ENCODE data around the gene CAMTA1. TPM values are rescaled to one million over a fixed set of nuclear protein-coding genes. Genes with fewer than 3 reads are reported as not detected.
"Not testable (repeated sequence)": the region's sequence is repeated elsewhere in the genome, so short reads cannot be mapped to it uniquely, and the experiment has no call there.

CAMTA1 gene
- total RNA-seq, 1 donor from 2014 or later: 99.0 TPM

DNA sequence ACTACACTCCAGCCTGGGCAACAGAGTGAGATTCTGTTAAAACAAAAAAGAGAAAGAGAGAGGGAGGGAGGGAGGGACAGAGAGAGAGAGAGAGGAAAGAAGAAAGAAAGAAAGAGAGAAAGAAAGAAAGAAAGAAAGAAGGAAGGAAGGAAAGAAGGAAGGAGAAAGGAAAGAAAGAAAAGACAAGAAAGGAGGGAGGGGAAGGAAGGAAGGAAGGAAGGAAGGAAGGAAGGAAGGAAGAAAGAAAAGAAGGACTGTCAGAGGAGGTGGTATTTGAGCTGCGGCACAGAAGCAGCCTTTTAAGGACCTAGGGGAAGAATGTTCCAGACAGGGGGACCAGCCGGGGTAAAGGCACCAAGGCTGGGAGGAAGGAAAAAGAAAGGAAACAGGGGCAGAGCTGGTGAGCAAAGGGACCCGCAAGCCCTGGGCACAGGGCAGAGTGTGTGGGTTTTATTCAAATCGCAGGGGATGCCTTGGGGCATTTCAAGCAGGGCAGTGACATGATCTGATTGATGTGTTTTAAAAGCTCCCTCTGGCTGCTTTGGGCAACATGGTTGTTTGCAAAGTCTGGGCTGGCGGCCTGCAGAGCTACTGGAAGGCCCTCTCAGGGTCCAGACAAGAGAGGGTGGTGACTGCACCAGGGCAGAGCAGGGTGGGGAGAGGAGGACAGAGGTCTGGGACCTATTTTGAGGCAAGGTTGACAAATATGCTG lies 808.9 kb downstream of the CAMTA1 start:
- Mint-ChIP-seq H3K27me3 (peaks cover 10% of the 10 kb centered on the region), H3K4me3 (ENCODE audit: low read depth) (no peak overlapping the region), H3K9me3 (ENCODE audit: low read depth) (peaks cover under 1% of the 10 kb centered on the region), H3K36me3 (ENCODE audit: insufficient read depth) (no peaks in the 10 kb centered on the region), H3K4me1 (ENCODE audit: low read depth) (peaks cover 7% of the 10 kb centered on the region), H3K27ac (no peak overlapping the region)
- TF ChIP-seq, protein P1, sequence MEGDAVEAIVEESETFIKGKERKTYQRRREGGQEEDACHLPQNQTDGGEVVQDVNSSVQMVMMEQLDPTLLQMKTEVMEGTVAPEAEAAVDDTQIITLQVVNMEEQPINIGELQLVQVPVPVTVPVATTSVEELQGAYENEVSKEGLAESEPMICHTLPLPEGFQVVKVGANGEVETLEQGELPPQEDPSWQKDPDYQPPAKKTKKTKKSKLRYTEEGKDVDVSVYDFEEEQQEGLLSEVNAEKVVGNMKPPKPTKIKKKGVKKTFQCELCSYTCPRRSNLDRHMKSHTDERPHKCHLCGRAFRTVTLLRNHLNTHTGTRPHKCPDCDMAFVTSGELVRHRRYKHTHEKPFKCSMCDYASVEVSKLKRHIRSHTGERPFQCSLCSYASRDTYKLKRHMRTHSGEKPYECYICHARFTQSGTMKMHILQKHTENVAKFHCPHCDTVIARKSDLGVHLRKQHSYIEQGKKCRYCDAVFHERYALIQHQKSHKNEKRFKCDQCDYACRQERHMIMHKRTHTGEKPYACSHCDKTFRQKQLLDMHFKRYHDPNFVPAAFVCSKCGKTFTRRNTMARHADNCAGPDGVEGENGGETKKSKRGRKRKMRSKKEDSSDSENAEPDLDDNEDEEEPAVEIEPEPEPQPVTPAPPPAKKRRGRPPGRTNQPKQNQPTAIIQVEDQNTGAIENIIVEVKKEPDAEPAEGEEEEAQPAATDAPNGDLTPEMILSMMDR (IDR thresholded peaks at IDR 0.05; ENCODE audit: unreplicated experiment): no peak
- DNase-seq (ENCODE audit: low spot score, unreplicated experiment): no peak

DNA sequence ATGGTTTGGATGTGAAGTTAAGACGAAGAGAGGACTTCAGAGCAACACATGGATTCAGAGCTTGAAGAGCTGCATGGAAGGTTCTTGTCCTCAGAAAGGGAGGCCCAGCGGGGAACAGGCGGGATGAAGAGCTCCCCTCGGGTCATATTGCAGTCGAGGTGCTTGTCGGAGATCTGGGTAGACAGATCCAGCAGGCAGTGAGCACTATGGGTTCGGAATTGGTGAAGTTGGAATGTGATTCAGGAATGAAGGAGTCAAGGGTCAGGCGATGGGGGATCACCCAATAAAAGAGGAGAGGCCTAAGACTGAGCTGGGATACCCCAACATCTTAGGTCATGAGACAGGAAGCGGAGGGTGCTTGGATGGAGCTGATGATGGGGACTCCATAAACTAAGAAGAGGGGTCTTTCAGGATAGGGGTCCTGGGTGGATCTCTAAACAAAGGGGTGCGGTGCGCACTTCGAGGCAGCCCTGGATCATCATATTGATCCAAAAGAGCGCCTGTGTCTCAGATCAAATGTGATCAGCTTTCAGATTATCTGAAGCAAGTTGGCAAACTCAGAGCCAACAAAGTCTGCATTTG lies 809.6 kb downstream of the CAMTA1 start:
- no peak overlapping the region for H3K4me3 Mint-ChIP-seq (ENCODE audit: low read depth)
- peaks cover 5% of the 10 kb centered on the region for H3K9me3 Mint-ChIP-seq (ENCODE audit: low read depth)
- H3K36me3 Mint-ChIP-seq (ENCODE audit: insufficient read depth): no peaks in the 10 kb centered on the region
- no peak overlapping the region for H3K27ac Mint-ChIP-seq
- DNase-seq (ENCODE audit: low spot score, unreplicated experiment): no peak
- peaks cover 5% of the 10 kb centered on the region for H3K4me1 Mint-ChIP-seq (ENCODE audit: low read depth)
- H3K27me3 Mint-ChIP-seq: peaks cover 10% of the 10 kb centered on the region
- TF ChIP-seq, protein P1 (IDR thresholded peaks at IDR 0.05; ENCODE audit: unreplicated experiment): no peak

DNA sequence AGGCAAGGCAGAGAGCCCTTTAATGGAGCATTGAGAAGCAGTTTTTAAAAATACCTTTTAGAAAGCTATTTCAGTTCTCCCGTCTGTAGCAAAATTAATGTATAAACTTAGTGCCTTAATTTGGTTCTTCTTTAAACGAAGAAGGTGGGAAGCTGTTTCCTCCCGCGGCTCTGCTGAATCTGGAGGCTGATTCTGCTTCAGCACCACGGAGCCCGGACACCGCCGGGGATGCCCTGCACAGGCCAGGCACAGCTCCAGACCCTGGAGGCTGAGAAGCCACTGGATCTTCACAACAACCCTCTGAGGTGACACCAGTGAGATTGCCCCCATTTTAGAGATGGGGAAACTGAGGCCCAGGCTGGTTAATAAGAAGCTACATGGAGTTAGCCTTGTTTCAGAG lies 810.1 kb downstream of the CAMTA1 start:
- no peak overlapping the region for H3K27ac Mint-ChIP-seq
- H3K9me3 Mint-ChIP-seq (ENCODE audit: low read depth): peaks cover 9% of the 10 kb centered on the region
- H3K36me3 Mint-ChIP-seq (ENCODE audit: insufficient read depth): no peaks in the 10 kb centered on the region
- no peak overlapping the region for H3K4me3 Mint-ChIP-seq (ENCODE audit: low read depth)
- peaks cover 5% of the 10 kb centered on the region for H3K4me1 Mint-ChIP-seq (ENCODE audit: low read depth)
- peaks cover 10% of the 10 kb centered on the region for H3K27me3 Mint-ChIP-seq
- DNase-seq (ENCODE audit: low spot score, unreplicated experiment): no peak
- TF ChIP-seq, protein P1 (IDR thresholded peaks at IDR 0.05; ENCODE audit: unreplicated experiment): no peak

DNA sequence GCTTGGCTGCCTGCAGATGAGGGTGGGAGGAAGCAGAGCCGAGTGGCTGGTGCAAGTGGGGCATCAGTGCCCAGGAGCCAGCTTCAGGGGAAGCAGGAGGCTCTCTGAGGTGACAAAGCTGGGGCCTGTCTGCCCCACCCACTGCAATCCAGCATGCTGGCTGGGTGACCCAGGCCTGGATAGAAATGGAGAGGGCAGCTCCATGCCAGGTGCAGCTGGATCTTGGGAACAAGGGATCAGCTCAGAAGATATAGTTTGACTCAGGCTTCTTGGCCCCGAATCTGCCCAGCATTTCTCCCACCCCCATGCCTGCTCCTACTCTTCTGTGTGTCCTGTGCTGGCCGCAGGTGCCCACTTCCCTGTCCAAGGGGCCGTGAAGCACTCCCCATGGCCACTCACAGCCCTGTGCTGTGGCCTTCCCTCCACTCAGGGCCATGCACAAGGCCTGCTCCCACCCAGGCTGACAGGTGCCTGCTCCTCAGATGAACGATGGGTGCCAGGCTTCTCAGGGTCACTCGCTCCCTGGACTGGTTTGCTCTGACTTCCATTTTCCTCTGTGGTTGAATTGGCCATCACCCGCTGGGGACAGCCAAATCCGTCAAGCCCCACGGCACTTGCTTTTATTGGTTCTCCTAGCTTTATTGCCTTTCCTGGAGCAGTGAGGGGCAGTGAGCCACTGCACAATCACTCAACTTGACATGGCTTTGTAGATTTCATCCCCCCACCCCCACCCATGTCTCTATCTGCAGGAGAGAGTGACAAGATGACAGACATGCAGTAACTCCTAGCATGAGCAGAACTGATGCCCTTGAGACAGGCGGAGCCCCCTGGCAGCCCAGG lies 811.1 kb downstream of the CAMTA1 start:
- Mint-ChIP-seq H3K9me3 (ENCODE audit: low read depth) (peaks cover 9% of the 10 kb centered on the region), H3K27ac (no peak overlapping the region), H3K4me3 (ENCODE audit: low read depth) (no peak overlapping the region), H3K27me3 (peaks cover 7% of the 10 kb centered on the region), H3K36me3 (ENCODE audit: insufficient read depth) (no peaks in the 10 kb centered on the region), H3K4me1 (ENCODE audit: low read depth) (peaks cover 2% of the 10 kb centered on the region)
- TF ChIP-seq, protein P1 (IDR thresholded peaks at IDR 0.05; ENCODE audit: unreplicated experiment): no peak
- DNase-seq (ENCODE audit: low spot score, unreplicated experiment): no peak

DNA sequence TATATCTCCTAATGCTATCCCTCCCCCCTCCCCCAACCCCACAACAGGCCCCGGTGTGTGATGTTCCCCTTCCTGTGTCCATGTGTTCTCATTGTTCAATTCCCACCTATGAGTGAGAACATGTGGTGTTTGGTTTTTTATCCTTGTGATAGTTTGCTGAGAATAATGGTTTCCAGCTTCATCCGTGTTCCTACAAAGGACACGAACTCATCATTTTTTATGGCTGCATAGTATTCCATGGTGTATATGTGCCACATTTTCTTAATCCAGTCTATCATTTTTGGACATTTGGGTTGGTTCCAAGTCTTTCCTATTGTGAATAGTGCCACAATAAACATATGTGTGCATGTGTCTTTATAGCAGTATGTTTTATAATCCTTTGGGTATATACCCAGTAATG lies 812.8 kb downstream of the CAMTA1 start:
- not testable (repeated sequence) for H3K4me1 Mint-ChIP-seq (ENCODE audit: low read depth); H3K4me3 Mint-ChIP-seq (ENCODE audit: low read depth); DNase-seq (ENCODE audit: low spot score, unreplicated experiment); H3K36me3 Mint-ChIP-seq (ENCODE audit: insufficient read depth); H3K27me3 Mint-ChIP-seq; H3K27ac Mint-ChIP-seq
- peaks cover 12% of the 10 kb centered on the region for H3K9me3 Mint-ChIP-seq (ENCODE audit: low read depth)

DNA sequence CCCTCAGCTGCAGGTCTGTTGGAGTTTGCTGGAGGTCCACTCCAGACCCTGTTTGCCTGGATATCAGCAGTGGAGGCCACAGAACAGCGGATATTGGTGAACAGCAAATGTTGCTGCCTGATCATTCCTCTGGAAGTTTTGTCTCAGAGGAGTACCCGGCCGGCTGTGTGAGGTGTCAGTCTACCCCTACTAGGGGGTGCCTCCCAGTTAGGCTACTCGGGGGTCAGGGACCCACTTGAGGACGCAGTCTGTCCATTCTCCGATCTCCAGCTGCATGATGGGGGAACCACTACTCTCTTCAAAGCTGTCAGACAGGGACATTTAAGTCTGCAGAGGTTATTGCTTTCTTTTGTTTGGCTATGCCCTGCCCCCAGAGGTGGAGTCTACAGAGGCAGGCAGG lies 819.7 kb downstream of the CAMTA1 start:
- not testable (repeated sequence) for H3K27ac Mint-ChIP-seq; H3K4me1 Mint-ChIP-seq (ENCODE audit: low read depth); H3K4me3 Mint-ChIP-seq (ENCODE audit: low read depth); DNase-seq (ENCODE audit: low spot score, unreplicated experiment); H3K36me3 Mint-ChIP-seq (ENCODE audit: insufficient read depth); H3K9me3 Mint-ChIP-seq (ENCODE audit: low read depth); H3K27me3 Mint-ChIP-seq

All from progenitor cell of endocrine pancreas (in vitro differentiated cells).